GM12878 (cell line): Measurements from ENCODE around the gene LITAF. TPM values are rescaled to one million over a fixed set of nuclear protein-coding genes. Genes with fewer than 3 reads are reported as not detected.

Source experiments
- ATAC-seq: fragments of 200-7000 bp; cut with Tn5 transposase; 3 replicates; pipeline ENCODE4 v1.9.1; 2020; ENCODE audit warnings: mild to moderate bottlenecking, moderate library complexity
- BruUV-seq: library from RNA; stranded (reverse); fragments of 400-500 nt; replicated peaks from 2 replicates; lab custom pipeline; 2021; lab: Mats Ljungman, UMichigan
- CTCF ChIA-PET: fragments of 300-600 bp; sonication (Branson Sonifier 250); formaldehyde crosslinking; extraction: SDS; loops from one replicate; lab custom pipeline; 2021; ENCODE audit warnings: inconsistent platforms; lab: Yijun Ruan, JAX
- POLR2A ChIA-PET: fragments of 350-600 bp; formaldehyde crosslinking; extraction: SDS; loops from one replicate; lab custom pipeline; 2021; ENCODE audit warnings: inconsistent platforms; lab: Charles Lee
- RAD21 ChIA-PET: fragments of 300-600 bp; sonication (Branson Sonifier 250); formaldehyde crosslinking; loops from one replicate; lab custom pipeline; 2023; ENCODE audit warnings: antibody characterized with exemption; ENCODE audit not compliant: unreplicated experiment; lab: Charles Lee
- SMC1A ChIA-PET: fragments of 300-600 bp; sonication (Branson Sonifier 250); formaldehyde crosslinking; loops from one replicate; lab custom pipeline; 2023; ENCODE audit not compliant: unreplicated experiment, uncharacterized antibody; lab: Charles Lee
- DNase-seq: peaks from one replicate; pipeline ENCODE4 v3.0.0-alpha.2; 2011; ENCODE audit warnings: low read depth, low spot score
- FAIRE-seq: peaks from 3 replicates; lab custom pipeline; 2011; peaks lifted over from hg19 to GRCh38; lab: Jason Lieb, UNC
- H2AFZ ChIP-seq: 2 replicates; pipeline ENCODE4 v1.6.0; 2011; ENCODE audit warnings: low read depth, low read length, control low read depth; ENCODE audit not compliant: control insufficient read depth
- H3K27ac ChIP-seq: 2 replicates; pipeline ENCODE4 v1.5.1; 2011; ENCODE audit warnings: control low read depth; ENCODE audit not compliant: control insufficient read depth, insufficient read depth
- H3K27me3 ChIP-seq, 2 experiments: replicated peaks in 1 of 2; 2 replicates each; pipeline versions ENCODE4 v1.6.0 to v1.6.1; 2011; ENCODE audit warnings: low read length in 1 of 2; ENCODE audit not compliant: control insufficient read depth in 2 of 2, insufficient read depth in 2 of 2
- H3K36me3 ChIP-seq, 2 experiments: 2 replicates each; pipeline ENCODE4 v1.5.1; 2011; ENCODE audit warnings: low read length in 1 of 2; ENCODE audit not compliant: control insufficient read depth in 2 of 2, insufficient read depth in 2 of 2
- H3K4me1 ChIP-seq: 2 replicates; pipeline ENCODE4 v1.6.1; 2011; ENCODE audit warnings: mild to moderate bottlenecking, low read length, moderate library complexity, mixed read lengths; ENCODE audit not compliant: control insufficient read depth, insufficient read depth
- H3K4me2 ChIP-seq: 2 replicates; pipeline ENCODE4 v1.6.0; 2011; ENCODE audit warnings: control low read depth; ENCODE audit not compliant: control insufficient read depth, insufficient read depth
- H3K4me3 ChIP-seq: fragments of 200-600 bp; sonication (generic); 2 replicates; pipeline ENCODE4 v1.5.1; 2016
- H3K79me2 ChIP-seq: 2 replicates; pipeline ENCODE4 v1.6.0; 2011; ENCODE audit warnings: low read length; ENCODE audit not compliant: control insufficient read depth, insufficient read depth
- H3K9ac ChIP-seq: 2 replicates; pipeline ENCODE4 v1.8.0; 2011; ENCODE audit warnings: low read length, control low read depth, mixed read lengths; ENCODE audit not compliant: control insufficient read depth, insufficient read depth
- H3K9me3 ChIP-seq: replicated peaks from 3 replicates; pipeline ENCODE4 v1.5.1; 2011; ENCODE audit warnings: mild to moderate bottlenecking, low read length; ENCODE audit not compliant: control insufficient read depth, insufficient read depth
- H4K20me1 ChIP-seq: 2 replicates; pipeline ENCODE4 v1.6.0; 2011; ENCODE audit not compliant: control insufficient read depth, insufficient read depth
- ASH2L ChIP-seq: fragments of 300-600, 200-600 bp; sonication (generic); IDR thresholded peaks from 2 replicates; pipeline ENCODE4 v1.6.1; 2017; ENCODE audit warnings: low read depth, mild to moderate bottlenecking, borderline replicate concordance
- CREB1 ChIP-seq: IDR thresholded peaks from 2 replicates; pipeline ENCODE4 v1.6.1; 2012; ENCODE audit warnings: low read depth, mild to moderate bottlenecking, inconsistent platforms
- E2F4 ChIP-seq: IDR thresholded peaks from 2 replicates; pipeline ENCODE4 v1.6.1; 2012; ENCODE audit warnings: low read depth, low read length, improper control_type of control experiment
- PKNOX1 ChIP-seq: fragments of 450-650 bp; IDR thresholded peaks from 2 replicates; pipeline ENCODE4 v1.6.1; 2016; ENCODE audit warnings: mild to moderate bottlenecking
- SREBF1 ChIP-seq: IDR thresholded peaks from 2 replicates; pipeline ENCODE4 v1.6.1; 2012; ENCODE audit warnings: mild to moderate bottlenecking, low read length
- TCF12 ChIP-seq: IDR thresholded peaks from 2 replicates; pipeline ENCODE4 v1.6.1; 2011; ENCODE audit warnings: low read depth, mild to moderate bottlenecking, low read length
- ZBTB40 ChIP-seq: fragments of 450-650 bp; IDR thresholded peaks from 2 replicates; pipeline ENCODE4 v1.6.1; 2016; ENCODE audit warnings: mild to moderate bottlenecking, moderate library complexity, borderline replicate concordance
- WGBS: methylation state at CpG from one replicate; pipeline ENCODE4 v1.1.6; 2016; ENCODE audit warnings: low lambda C conversion rate; ENCODE audit not compliant: insufficient replicate concordance, insufficient coverage; ENCODE audit errors: missing lambda C conversion rate; 5-methylcytosine and 5-hydroxymethylcytosine counted together
- in situ Hi-C: fragments of 300-500 bp; cut with MboI; formaldehyde crosslinking; loops from 9 replicates; pipeline ENCODE4 v1.14.3; 2018; ENCODE audit warnings: mixed read lengths
- intact Hi-C: fragments of 100-400 bp; cut with micrococcal nuclease; formaldehyde crosslinking; loops from one replicate; pipeline ENCODE4 v1.14.2; 2022; ENCODE audit not compliant: unreplicated experiment
- polyA plus RNA-seq, 11 experiments: library from polyadenylated mRNA; depleted of rRNA in 4 of 11; unstranded in 6 of 11; stranded (reverse) in 5 of 11; fragments of >200 nt; fragmentation: Nextera tagmentation in 4 of 11; fragmentation: Illumina TruSeq in 1 of 11; extraction: Ambion mirVana in 4 of 11; extraction: Trizol in 1 of 11; gene quantifications; 1 replicate in 1 of 11; 2 replicates in 10 of 11; pipeline versions ENCODE4 v1.2.1 to v1.2.3, GENCODE V29; 2011 to 2016; ENCODE audit warnings: inconsistent platforms in 2 of 11, missing spikeins in 2 of 11, low read depth in 1 of 11
- total RNA-seq, 4 experiments: library from RNA; depleted of rRNA in 3 of 4; stranded (reverse); fragments of >200 nt in 3 of 4; fragmentation: Illumina TruSeq in 1 of 4; extraction: Trizol in 1 of 4; gene quantifications; 2 replicates each; pipeline versions ENCODE4 v1.2.1 to v1.2.3, GENCODE V29; 2013 to 2021
- TF ChIP-seq, protein P1 (sequence below): fragments of 450-650 bp; conservative IDR thresholded peaks from 2 replicates; pipeline ENCODE4 v1.6.1; 2017; ENCODE audit warnings: mild to moderate bottlenecking, moderate library complexity

LITAF gene
- total and polyA plus RNA-seq, 10 of the 15 experiments (the other 5 are each of a cell fraction or from before 2014, with no cell fraction given): 99.2 to 211 (median 147) TPM

DNA sequence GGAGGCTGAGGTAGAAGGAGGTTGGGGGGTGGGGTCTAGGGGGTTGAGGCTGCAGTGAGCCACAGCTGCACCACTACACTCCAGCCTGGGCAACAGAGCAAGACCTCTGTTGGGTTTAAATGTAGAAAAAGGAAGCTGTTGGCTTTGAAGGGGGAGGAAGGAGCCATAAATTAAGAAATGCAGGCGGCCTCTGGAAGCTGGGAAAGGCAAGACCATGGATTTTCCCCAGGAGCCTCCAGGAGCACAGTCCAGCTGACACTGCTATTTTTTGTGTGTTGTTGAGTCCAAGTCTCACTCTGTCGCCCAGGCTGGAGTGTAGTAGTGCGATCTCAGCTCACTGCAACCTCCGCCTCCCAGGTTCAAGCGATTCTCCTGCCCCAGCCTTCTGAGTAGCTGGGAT, 15.9 kb downstream of the LITAF start:
- RAD21 ChIA-PET: interaction anchor here (0.9 kb wide), 1 partner anchor 13 kb away, joined by 3 read pairs; no protein-coding TSS in a partner anchor
- intact Hi-C loops: no loop called here
- SMC1A ChIA-PET: interaction anchor here (1.0 kb wide), 1 partner anchor 11 kb away, joined by 5 read pairs; no protein-coding TSS in a partner anchor
- no peak for TF ChIP-seq SREBF1
- TF ChIP-seq CREB1: no peak
- TF ChIP-seq, protein P1, sequence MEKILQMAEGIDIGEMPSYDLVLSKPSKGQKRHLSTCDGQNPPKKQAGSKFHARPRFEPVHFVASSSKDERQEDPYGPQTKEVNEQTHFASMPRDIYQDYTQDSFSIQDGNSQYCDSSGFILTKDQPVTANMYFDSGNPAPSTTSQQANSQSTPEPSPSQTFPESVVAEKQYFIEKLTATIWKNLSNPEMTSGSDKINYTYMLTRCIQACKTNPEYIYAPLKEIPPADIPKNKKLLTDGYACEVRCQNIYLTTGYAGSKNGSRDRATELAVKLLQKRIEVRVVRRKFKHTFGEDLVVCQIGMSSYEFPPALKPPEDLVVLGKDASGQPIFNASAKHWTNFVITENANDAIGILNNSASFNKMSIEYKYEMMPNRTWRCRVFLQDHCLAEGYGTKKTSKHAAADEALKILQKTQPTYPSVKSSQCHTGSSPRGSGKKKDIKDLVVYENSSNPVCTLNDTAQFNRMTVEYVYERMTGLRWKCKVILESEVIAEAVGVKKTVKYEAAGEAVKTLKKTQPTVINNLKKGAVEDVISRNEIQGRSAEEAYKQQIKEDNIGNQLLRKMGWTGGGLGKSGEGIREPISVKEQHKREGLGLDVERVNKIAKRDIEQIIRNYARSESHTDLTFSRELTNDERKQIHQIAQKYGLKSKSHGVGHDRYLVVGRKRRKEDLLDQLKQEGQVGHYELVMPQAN: no peak
- TF ChIP-seq ASH2L: no peak
- TF ChIP-seq, all 136 proteins: peak for 0
- in situ Hi-C loops: no loop called here
- peaks cover 6 to 22% of the 10 kb centered on the region in 2 experiments for H3K36me3 ChIP-seq
- FAIRE-seq (no peak), ATAC-seq (no peak), DNase-seq (no peak)
- peaks cover 18% of the 10 kb centered on the region for H3K4me1 ChIP-seq
- H3K4me3 ChIP-seq: no peak overlapping the region
- no peaks in the 10 kb centered on the region for H3K9me3 ChIP-seq
- H3K9ac ChIP-seq: no peak overlapping the region
- no peaks in the 10 kb centered on the region for H3K27me3 ChIP-seq
- no TSS peak for BruUV-seq
- no peak overlapping the region for H3K27ac ChIP-seq
- H3K79me2 ChIP-seq: peaks cover 73% of the 10 kb centered on the region
- 98% methylated on average over 5 of the region's 5 CpGs for WGBS
- POLR2A ChIA-PET: no interaction called here
- no peak overlapping the region for H3K4me2 ChIP-seq
- CTCF ChIA-PET: no interaction called here
- H2AFZ ChIP-seq: no peak overlapping the region
- H4K20me1 ChIP-seq: no peaks in the 10 kb centered on the region; the same call in 1 of the 2 replicates

DNA sequence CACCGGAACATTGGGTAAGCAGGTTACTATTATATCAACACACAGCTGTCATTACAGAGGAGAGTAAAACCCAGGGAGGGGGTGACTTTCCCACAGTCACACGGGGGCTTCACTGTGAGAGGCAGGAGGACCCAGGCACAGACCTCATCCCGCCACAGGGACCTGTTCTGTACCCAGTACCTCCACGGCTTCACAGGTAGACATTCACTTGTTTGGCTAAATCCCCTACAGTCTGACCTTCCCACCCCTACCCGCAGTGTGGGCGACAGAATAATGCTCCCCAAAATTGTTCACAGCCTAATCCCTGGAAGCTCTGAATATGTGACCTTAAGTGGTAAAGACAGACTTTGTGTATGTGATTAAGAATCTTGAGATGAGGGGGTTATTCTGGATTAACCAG, 16.5 kb downstream of the LITAF start:
- Histone ChIP-seq H3K79me2 (peaks cover 72% of the 10 kb centered on the region), H2AFZ (no peak overlapping the region), H3K4me3 (no peak overlapping the region), H4K20me1 (no peaks in the 10 kb centered on the region; the same call in 1 of the 2 replicates), H3K9ac (no peak overlapping the region), H3K4me1 (peaks cover 12% of the 10 kb centered on the region), H3K36me3 (peaks cover 6 to 26% of the 10 kb centered on the region in 2 experiments), H3K4me2 (no peak overlapping the region), H3K9me3 (no peaks in the 10 kb centered on the region), H3K27ac (no peak overlapping the region), H3K27me3 (no peaks in the 10 kb centered on the region)
- BruUV-seq: no TSS peak
- FAIRE-seq (no peak), DNase-seq (no peak), ATAC-seq (no peak)
- ChIA-PET CTCF (no interaction called here), RAD21 (interaction anchor here (0.9 kb wide), 1 partner anchor 14 kb away, joined by 3 read pairs; no protein-coding TSS in a partner anchor), SMC1A (interaction anchor here (1.0 to 1.2 kb wide), 2 partner anchors 12 to 108 kb away, joined by 3 to 5 read pairs; no protein-coding TSS in a partner anchor), POLR2A (no interaction called here)
- WGBS: 79% methylated on average over 6 of the region's 6 CpGs
- in situ Hi-C loops (no loop called here), intact Hi-C loops (no loop called here)
- TF ChIP-seq TCF12 (no peak), PKNOX1 (no peak), ZBTB40 (no peak), E2F4 (no peak)
